Measurements from ENCODE around the gene RCBTB2. TPM values are rescaled to one million over a fixed set of nuclear protein-coding genes. Genes with fewer than 3 reads are reported as not detected.

RCBTB2 gene
- total RNA-seq, 4 donors from 2014 or later: 2.6 to 72.0 (median 9.5) TPM

DNA sequence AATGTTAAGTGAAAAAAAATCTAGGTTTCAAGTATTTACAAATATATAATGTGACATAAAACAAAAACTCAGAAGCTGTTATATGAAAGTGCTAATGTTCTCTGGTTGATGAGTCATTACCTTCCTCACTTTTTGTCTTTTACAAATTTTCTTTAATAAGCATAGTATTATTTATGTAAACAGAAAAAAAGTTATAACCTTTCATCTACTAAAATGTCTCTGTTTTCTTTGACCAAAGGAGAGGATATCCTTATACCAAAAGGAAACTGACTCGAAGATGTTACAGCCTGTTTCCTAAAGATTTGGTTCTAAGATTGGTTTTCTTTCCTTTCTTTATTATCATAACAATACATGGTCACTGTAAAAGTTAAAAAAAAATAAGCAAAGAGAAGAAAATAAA, 38.0 kb downstream of the RCBTB2 start:
- H3K27me3 ChIP-seq: no peaks in the 10 kb centered on the region
- H3K4me1 ChIP-seq: no peaks in the 10 kb centered on the region
- DNase-seq: no peak
- H3K9me3 ChIP-seq: no peaks in the 10 kb centered on the region
- peak overlapping the region; percentile 0 to 60 for H3K27ac ChIP-seq
- intact Hi-C loops (cut with DNase I; ENCODE audit: low total_unique reads): no loop called here
- TF ChIP-seq POLR2A (IDR thresholded peaks at IDR 0.05): no peak
- TF ChIP-seq, protein P1, sequence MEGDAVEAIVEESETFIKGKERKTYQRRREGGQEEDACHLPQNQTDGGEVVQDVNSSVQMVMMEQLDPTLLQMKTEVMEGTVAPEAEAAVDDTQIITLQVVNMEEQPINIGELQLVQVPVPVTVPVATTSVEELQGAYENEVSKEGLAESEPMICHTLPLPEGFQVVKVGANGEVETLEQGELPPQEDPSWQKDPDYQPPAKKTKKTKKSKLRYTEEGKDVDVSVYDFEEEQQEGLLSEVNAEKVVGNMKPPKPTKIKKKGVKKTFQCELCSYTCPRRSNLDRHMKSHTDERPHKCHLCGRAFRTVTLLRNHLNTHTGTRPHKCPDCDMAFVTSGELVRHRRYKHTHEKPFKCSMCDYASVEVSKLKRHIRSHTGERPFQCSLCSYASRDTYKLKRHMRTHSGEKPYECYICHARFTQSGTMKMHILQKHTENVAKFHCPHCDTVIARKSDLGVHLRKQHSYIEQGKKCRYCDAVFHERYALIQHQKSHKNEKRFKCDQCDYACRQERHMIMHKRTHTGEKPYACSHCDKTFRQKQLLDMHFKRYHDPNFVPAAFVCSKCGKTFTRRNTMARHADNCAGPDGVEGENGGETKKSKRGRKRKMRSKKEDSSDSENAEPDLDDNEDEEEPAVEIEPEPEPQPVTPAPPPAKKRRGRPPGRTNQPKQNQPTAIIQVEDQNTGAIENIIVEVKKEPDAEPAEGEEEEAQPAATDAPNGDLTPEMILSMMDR (IDR thresholded peaks at IDR 0.05): no peak
- H3K4me3 ChIP-seq: no peak overlapping the region
- H3K36me3 ChIP-seq: no peaks in the 10 kb centered on the region

DNA sequence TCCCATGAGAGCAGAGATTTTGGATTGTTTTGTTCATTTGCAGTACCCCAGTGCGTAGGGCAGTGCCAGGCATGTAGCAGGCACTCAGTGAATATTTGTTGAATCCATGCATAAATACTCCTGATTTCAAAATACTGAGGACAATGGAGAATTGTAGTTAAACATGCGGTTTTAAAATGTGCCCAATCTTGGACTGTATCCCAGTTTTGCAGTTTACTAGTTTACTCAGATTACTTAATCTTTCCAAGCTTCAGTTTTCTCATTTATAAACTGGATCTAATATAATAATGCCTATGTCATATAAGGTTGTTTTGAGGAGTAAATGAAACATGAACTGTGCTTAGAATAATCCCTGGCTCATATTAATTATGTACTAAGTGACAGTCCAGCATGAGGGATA, 39.0 kb downstream of the RCBTB2 start:
- Histone ChIP-seq H3K4me3 (no peak overlapping the region), H3K36me3 (no peaks in the 10 kb centered on the region), H3K9me3 (no peaks in the 10 kb centered on the region), H3K27ac (peak overlapping the region; percentile 60 to 65), H3K27me3 (no peaks in the 10 kb centered on the region), H3K4me1 (no peaks in the 10 kb centered on the region)
- DNase-seq: no peak
- no peak for TF ChIP-seq POLR2A (IDR thresholded peaks at IDR 0.05)
- TF ChIP-seq, protein P1 (IDR thresholded peaks at IDR 0.05): no peak
- intact Hi-C loops (cut with DNase I; ENCODE audit: low total_unique reads): no loop called here

DNA sequence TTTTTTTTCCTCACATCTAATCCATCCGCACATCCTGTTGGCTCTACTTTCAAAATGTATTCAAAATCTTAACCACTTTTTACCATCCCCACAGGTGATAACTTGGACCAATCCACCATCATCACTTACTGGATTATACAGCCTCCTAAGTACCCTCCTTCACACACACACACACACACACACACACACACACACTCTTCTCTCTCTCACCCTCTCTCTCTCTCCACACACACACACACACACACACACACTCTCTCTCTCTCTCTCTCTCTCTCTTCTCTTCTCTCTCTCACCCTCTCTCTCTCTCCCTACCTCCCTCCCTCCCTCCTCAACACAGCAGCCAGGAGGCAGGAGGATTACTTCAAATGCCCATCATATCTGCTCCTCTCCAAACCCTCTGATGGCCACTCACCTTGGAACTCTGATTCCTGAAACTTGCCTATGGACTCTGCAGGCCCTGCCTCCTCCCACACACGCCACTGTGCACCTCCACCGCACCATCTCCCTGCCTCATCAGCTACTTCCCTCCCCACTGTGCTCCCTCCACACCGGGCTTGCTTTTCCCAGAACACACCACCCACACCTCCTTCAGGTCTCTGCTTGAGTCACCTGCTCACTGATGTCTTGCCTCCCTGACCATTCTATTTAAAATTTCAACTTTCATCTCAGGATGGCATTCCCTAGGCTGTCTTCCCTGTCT, 39.7 kb downstream of the RCBTB2 start:
- Histone ChIP-seq H3K36me3 (no peaks in the 10 kb centered on the region), H3K9me3 (no peaks in the 10 kb centered on the region), H3K27ac (peak overlapping the region; percentile 60 to 65), H3K4me1 (no peaks in the 10 kb centered on the region), H3K27me3 (no peaks in the 10 kb centered on the region), H3K4me3 (no peak overlapping the region)
- intact Hi-C loops (cut with DNase I; ENCODE audit: low total_unique reads): no loop called here
- DNase-seq: no peak
- TF ChIP-seq, protein P1 (IDR thresholded peaks at IDR 0.05): peak in 1 of 4 experiments; percentile 10
- TF ChIP-seq POLR2A (IDR thresholded peaks at IDR 0.05): no peak

DNA sequence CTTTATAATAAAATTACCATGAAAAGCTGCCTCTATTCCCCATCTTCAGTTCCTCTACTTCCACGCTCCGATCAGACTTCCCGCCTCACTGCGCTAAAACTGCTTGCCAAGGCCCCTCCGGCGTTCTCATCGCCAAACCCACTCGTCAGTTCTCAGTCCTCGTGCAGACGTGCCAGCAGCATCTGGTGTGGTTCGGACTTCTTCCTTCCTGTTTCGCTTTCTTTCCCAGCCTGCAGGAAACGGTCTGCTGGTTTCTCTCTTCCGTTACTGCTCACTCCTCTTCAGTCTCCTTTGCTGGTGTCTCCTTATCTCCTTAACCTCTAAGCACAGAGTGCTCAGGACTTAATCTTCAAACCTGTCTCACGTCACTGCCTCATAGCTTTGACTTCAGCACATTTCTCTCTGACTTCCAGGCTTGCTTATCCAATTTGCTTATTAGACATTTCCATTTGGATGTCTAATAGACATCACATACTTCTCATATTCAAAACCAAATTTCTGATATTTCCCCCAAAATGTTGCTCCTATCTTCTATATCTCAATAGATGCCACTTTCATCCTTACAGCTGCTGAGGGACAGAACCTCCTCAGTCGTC, 40.3 kb downstream of the RCBTB2 start:
- TF ChIP-seq POLR2A (IDR thresholded peaks at IDR 0.05): no peak
- TF ChIP-seq, protein P1 (IDR thresholded peaks at IDR 0.05): no peak
- Histone ChIP-seq H3K27me3 (no peaks in the 10 kb centered on the region), H3K27ac (peak overlapping the region; percentile 60 to 65), H3K36me3 (no peaks in the 10 kb centered on the region), H3K4me3 (peak overlapping the region; percentile 0 to 12), H3K9me3 (no peaks in the 10 kb centered on the region), H3K4me1 (no peaks in the 10 kb centered on the region)
- peak; percentile 63 to 68 for DNase-seq
- intact Hi-C loops (cut with DNase I; ENCODE audit: low total_unique reads): no loop called here

DNA sequence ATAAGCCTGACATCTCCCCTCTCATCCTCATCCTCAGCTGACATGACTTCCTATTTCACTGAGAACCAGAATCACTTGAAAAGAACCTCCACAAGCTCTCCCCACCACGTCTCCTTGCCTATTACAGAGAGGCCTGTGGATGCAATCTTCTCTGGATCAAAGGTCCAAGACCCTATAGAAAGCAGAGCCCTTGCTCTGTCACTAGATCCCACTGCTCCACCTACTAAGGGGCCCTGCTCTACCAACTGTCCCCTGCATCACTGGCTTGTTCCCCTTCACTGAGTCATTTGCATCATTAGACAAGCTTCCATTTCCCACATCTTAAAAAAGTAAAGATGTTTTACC, 40.8 kb downstream of the RCBTB2 start:
- Histone ChIP-seq H3K4me3 (peak overlapping the region; percentile 0 to 12), H3K36me3 (no peaks in the 10 kb centered on the region), H3K9me3 (no peaks in the 10 kb centered on the region), H3K27me3 (no peaks in the 10 kb centered on the region), H3K27ac (peak overlapping the region; percentile 60 to 65), H3K4me1 (no peaks in the 10 kb centered on the region)
- intact Hi-C loops (cut with DNase I; ENCODE audit: low total_unique reads): no loop called here
- DNase-seq: no peak
- TF ChIP-seq, protein P1 (IDR thresholded peaks at IDR 0.05): no peak
- TF ChIP-seq POLR2A (IDR thresholded peaks at IDR 0.05): no peak
